T-helper 1 cell treated with Interleukin-12 subunit alpha and Interleukin-12 subunit beta and Interleukin-4 antibody, amounts not matched to agents 30 ng/mL and 1 ng/mL, for 36 hours (primary cell): Measurements from ENCODE around the gene EEF1A1. TPM values are rescaled to one million over a fixed set of nuclear protein-coding genes. Genes with fewer than 3 reads are reported as not detected.
"Not testable (repeated sequence)": the region's sequence is repeated elsewhere in the genome, so short reads cannot be mapped to it uniquely, and the experiment has no call there.

Experiments
- intact Hi-C: fragments of 100-400 bp; cut with micrococcal nuclease; formaldehyde crosslinking; loops from one replicate; pipeline ENCODE4 v1.15.1; 2024
- total RNA-seq: library from RNA; stranded (reverse); gene quantifications from 2 replicates; pipeline ENCODE4 v1.2.3, GENCODE V29; 2022

The EEF1A1 gene
- 7,103 and 7,206 TPM in 2 replicates for total RNA-seq

- intact Hi-C loops: loop anchor here (1.0 to 10.0 kb wide), 13 partner anchors 59 to 1976 kb away; partner anchors contain the start of genes CGAS, COL12A1, COX7A2 and KCNQ5
These were observed at the start of gene EEF1A1 for GRCh38 chr6:73520688-73521350. TSS of gene EEF1A1 (minus strand) at chr6:73521032. CDS start at chr6:73520026, 1,006 bp downstream.

- intact Hi-C loops: no loop called here
These were observed 48.3 kb upstream of the EEF1A1 start for GRCh38 chr6:73569121-73569520.

DNA sequence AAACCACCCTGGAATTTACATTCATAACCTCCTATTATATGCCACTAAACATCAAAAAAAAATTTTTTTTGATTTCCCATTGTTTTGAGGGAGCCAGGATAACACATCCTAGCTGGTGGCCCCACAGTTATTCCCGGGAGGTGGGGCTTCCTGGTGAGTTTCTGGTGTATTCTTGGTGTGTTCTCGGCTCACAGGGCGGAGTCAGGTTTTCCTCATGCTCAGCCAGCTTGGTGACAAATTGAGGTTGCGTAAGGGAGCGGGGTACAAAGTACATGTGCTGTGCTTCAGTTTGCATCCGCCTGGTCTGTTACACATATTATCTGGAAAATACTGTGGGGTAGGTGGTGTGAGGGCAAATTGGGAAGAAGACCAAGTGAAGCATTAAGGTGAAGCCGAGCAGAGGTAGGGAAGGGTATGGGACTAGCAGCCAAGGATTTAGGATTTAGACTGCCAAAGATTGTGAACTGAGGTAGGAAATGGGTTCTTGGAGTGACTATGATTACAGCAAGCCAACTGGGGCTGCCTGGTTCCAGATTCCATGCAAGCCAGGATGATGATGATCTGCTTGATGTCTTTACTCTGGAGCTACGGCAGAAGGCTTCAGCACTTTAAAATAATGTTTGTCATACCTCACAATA lies 46.2 kb upstream of the EEF1A1 start:
- intact Hi-C loops: no loop called here

- intact Hi-C loops: not testable (repeated sequence)
These were observed 45.6 kb upstream of the EEF1A1 start for GRCh38 chr6:73566486-73566871.

GRCh38 chr6:73565767-73566485 lies 45.1 kb upstream of the EEF1A1 start:
- intact Hi-C loops: no loop called here

DNA sequence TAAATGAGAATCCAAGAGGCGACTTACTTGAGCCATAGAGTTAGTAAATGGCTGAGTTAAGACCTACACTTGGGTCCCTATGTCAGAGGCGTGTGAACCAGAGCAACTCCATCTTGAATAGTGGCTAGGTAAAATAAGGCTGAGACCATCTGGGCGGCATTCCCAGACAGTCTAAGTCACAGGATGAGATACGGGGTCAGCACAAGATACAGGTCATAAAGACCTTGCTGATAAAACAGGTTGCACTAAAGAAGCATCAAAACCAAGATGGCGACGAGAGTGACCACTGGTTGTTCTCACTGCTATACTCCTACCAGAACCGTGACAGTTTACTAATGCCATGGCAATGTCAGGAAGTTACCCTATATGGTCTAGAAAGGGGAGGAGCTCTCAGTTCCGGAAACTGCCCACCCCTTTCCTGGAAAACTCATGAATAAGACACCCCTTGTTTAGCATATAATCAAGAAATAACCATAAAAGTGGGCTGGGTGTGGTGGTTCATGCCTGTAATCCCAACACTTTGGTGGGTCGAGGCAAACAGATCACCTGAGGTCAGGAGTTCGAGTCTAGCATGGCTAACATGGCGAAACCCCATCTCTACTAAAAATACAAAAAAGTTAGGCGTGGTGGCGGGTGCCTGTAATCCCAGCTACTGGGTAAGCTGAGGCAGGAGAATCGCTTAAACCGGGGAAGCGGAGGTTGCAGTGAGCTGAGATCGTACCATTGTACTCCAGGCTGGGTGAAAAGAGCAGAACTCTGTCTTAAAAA lies 43.9 kb upstream of the EEF1A1 start:
- intact Hi-C loops: no loop called here

DNA sequence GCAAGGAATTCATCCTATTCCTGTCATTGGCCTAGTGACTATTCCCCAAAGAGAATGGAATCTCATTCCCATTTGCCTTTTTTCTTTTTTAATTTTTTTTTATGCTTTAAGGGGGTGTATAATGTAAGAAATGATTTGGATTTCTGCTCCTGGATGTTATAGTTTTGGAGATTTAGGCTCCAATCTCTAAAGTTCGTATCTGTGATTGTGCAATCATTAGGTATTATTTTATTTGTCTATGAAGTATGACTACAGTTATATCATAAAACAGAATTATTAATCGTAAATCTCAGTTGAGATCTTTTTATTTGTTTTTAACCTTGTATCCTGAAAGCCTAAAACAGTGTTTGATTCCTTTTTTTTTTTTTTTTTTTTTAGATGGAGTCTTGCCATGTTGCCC lies 41.7 kb upstream of the EEF1A1 start:
- intact Hi-C loops: no loop called here

GRCh38 chr6:73560853-73561407 lies 40.1 kb upstream of the EEF1A1 start:
- intact Hi-C loops: no loop called here

DNA sequence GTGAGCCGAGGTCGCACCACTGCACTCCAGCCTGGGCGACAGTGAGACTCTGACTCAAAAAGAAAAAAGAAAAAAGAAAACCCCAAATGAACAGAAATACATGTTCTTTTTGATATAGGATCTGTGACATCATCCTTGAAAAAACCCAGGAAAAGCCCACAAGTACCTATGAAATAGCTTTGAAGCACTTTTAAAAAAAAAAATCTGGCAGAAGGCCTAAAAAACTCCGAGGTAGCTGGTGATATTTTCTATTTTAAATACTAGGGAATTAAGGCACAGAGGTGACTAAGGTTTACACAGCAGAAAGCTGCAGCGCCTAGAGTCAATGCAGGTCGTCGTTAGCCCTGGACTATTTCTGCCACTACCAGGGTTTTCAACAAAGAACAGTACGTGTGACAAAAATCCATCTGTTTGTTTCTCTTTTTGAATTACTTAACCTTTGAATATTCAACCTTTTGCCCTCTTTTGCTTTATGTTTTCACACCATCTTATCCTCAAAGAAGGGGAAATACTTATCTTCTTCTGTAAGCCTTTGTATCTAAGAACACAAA lies 39.4 kb upstream of the EEF1A1 start:
- intact Hi-C loops: no loop called here

DNA sequence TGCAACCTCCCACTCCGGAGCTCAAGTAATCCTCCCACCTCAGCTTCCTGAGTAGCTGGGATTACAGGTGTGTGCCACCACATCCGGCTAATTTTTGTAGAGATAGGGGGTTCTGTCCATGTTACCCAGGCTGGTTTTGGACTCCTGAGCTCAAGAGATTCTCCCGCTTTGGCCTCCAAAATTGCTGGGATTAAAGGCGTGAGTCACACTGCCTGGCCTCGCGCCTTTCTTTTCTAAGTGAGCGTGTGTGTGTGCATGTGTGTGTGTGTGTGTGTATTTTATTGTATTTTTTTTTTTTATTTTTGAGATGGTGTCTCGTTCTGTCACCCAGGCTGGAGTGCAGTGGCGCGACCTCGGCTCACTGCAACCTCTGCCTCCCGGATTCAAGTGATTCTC lies 38.6 kb upstream of the EEF1A1 start:
- intact Hi-C loops: not testable (repeated sequence)

- intact Hi-C loops: no loop called here
These were observed 38.0 kb upstream of the EEF1A1 start for GRCh38 chr6:73558624-73559398.

DNA sequence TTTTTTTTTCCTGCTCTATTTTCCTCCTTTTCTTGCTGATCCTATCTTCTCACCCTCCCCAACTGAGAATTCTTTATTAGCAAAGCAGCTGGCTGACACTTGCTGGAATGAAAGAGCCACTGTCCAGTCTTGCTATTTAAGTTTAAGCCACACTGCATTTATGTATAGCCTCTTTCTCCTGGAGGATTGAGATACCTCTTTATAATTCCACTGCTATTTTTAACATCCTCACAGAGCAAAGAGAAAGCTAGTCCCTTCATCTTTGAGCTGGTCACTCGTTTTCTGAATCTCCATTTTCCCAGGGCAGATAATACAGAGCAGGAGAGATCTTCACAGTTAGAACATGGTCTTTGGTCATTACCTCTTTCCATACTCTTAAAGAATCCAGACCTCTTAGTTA lies 36.0 kb upstream of the EEF1A1 start:
- intact Hi-C loops: no loop called here

GRCh38 chr6:73555380-73555949 lies 34.6 kb upstream of the EEF1A1 start:
- intact Hi-C loops: not testable (repeated sequence)

- intact Hi-C loops: not testable (repeated sequence)
These were observed 30.3 kb upstream of the EEF1A1 start for GRCh38 chr6:73551115-73551514.

GRCh38 chr6:73548458-73549446 lies 27.9 kb upstream of the EEF1A1 start:
- intact Hi-C loops: no loop called here

GRCh38 chr6:73547036-73547435 lies 26.2 kb upstream of the EEF1A1 start:
- intact Hi-C loops: no loop called here

- intact Hi-C loops: no loop called here
These were observed 22.1 kb upstream of the EEF1A1 start for GRCh38 chr6:73542891-73543290.

DNA sequence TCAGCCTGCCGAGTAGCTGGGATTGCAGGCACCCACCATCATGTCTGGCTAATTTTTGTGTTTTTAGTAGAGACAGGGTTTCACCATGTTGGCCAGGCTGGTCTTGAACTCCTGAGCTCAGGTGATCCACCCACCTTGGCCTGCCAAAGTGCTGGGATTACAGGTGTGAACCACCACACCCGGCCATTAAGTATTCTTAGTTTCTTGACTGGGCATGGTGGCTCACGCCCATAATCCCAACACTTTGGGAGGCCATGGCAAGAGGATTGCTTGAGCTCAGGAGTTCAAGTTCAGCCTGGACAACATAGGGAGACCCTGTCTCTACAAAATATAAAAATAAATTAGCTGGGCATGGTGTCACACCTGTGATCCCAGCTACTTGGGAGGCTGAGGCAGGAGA lies 21.6 kb upstream of the EEF1A1 start:
- intact Hi-C loops: not testable (repeated sequence)
